ENCODE data around the gene BSND.
"Not testable (repeated sequence)": the region's sequence is repeated elsewhere in the genome, so short reads cannot be mapped to it uniquely, and the experiment has no call there.

Gene BSND

GRCh38 chr1:54995013-54995760 lies 3.5 kb upstream of the BSND start:
- DNase-seq, result no peak

DNA sequence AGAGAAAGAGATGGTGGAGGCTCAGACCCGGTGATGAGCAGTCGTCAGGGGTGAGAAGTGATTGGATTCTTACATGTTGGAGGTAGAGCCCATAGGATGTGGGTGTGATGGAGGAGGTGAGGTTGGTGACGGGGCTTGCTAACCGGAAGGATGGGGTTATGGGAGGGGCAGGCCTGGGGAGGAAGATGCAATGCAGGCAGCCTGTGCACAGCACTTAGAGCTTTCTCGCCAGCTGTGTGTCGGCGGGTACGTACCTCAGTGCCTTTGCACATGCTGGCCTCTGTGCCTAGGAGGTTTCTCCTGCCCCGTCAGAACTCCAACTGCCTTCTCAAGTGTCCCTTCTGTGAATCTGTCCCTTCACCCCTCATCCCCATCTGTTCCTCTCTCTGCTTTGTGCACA lies 2.9 kb upstream of the BSND start:
- DNase-seq, result no peak

DNA sequence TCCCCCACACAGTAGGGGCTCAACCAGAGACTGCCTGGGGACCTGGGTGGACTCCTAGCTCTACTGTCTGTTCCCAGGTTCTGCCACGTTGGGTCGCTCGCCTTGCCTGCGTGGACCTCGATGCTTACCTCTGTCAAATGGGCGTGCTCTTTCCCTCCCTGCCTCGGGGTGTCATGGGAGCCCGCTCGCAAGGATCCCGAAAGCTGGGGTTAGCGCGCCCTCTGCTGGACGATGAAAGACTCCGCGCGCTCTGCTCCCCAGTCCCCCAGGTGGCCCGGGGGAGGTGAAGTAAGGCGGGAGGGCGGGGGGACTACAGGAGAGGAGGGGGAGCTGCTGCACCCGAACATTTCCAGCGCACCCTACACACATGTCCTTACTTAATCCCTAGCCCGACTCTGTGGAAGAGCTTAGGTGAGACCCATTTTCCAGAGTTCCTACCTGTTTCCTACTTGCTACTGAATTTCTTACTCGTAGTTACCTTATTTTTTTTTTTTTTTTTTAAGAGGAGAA lies 2.3 kb upstream of the BSND start:
- DNase-seq, result peak; percentile 85

DNA sequence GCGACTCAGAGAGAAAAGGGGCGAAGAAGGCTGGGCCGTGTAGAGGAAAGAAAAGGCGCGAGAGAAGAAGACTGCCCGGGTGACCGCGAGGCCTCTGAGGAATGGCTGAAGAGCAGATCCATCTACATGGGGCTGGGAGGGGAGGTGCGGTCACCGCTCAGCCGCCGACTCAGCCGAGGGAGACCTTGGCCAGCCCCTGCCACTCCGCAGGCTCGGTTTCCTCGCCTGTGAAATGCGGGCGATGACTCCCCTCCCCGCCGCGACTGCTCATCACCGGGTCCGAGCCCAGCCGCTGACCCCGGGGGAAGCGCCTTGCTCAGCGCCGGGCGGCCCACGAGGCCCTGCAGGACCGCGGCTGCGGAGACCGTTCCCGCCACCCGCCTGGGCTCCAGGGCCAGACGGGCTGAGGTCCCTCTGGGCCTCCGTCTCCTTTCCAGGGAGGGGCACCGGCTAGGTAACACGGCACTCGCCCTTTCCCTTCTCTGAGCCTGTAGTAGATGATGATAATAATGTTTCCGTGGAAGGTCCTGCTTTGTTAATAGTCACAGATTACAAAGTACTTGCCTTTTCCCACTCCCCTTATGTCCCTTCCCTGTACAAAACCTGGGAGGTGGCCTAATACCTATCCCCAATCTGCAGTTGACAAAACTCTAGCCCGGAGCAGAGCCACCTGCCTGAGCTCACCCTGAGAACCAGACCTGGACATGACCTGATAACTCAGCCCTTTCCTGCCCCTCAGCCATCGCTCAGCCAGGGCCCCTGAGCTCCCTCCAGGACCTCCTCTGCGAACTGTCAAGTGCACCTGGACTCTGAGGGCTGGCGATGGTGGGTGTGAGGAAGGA lies 1.6 kb upstream of the BSND start:
- DNase-seq, result no peak

DNA sequence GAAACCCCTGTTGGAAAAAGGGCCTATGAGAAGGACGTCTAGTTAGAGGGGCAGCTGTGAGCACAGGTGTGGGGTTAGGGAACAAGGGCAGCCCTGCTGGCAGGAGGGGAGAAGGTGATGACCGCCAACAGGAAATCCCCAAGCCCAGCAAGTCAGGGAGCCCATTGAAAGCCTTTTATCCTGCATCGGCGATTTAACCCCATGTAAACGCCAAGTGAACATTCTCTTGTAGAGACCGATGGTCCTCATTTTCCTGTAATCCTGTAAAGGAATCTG lies 1.1 kb upstream of the BSND start:
- no peak for DNase-seq

DNA sequence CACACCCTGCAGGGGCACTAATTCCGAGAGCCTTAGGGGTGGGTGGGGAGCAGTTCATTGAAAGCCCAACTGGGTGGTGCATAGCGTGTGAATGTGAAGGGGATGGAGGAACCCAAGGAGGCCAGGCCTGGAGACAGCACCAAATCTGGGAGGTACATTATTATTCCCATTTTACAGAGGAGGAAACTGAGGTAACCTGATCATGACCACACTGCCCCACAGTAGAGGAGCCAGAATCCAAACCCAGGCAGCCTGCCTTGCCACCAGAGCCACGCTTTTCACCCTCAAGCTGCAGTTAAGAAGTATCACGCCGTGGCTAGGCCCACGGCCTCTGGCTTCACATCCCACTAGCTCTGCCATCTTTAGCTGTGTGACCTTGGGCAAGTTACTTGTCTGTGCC lies 633 bp upstream of the BSND start:
- no peak for DNase-seq

- DNase-seq, result no peak
Measured at GRCh38 chr1:55000110-55001085, 1.7 kb downstream of the BSND start.

GRCh38 chr1:55001311-55001710 lies 2.6 kb downstream of the BSND start:
- DNase-seq, result no peak

DNA sequence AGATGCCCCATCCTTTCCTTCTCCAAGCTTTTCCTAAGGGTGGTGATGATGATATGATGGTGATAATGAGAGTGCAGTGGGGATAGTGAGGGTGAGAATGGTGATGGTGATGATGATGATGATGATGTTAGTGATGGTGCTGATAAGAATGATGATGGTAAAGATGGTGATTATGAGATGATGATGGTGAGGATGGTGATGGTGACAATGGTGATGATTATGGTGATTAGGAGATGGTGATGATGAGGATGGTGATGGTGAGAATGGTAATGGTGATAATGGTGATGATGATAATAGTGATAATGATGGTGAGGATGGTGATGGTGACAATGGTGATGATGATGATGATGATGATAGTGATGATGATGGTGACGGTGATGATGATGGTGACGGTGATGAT lies 4.0 kb downstream of the BSND start:
- no peak for DNase-seq

DNA sequence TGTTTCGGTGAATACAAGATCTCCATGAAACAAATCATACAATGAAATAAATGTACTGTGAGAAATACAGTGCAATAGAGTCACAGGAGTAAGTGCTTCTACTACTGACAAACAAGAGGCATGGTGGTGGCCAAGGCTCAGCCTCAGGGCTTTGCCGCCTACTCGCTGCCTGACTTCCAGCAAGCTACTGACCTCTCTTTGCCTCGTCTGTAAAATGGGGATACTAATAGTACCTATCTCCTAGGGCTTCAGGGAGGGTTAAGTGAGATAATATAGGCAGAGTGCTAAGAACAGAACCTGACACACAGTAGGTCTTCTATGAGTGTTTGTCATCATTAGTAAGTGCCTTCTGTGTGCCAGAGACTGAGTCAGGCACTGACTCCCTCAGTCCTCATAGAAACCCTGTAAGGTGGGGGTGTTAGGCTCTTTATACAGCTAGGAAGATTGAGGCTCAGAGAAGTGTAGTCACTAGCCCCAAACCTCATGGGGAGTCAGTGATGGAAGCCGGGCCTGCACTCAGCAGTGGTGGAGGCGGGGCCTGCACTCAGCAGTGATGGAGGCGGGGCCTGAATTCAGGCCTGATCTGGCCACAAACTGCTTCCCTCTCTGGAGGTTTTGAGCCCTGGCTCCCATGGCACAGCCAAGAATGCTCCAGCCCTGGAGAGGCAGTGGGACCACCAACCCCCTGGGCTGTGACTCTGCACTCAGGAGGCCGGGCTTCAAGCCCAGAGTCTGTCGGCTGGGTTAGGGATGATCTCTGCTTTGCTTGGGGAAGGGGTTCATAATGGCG lies 6.8 kb downstream of the BSND start:
- no peak for DNase-seq

DNA sequence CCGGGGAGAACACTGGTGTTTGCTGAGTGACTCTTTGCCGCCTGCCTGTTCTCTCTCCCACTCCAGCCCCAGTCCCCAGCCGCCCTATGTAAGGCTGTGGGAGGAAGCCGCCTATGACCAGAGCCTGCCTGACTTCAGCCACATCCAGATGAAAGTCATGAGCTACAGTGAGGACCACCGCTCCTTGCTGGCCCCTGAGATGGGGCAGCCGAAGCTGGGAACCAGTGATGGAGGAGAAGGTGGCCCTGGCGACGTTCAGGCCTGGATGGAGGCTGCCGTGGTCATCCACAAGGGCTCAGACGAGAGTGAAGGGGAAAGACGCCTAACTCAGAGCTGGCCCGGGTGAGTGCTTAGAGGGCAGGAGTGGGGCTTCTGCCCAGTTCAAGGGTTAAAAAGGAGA lies 8.2 kb downstream of the BSND start:
- no peak for DNase-seq

DNA sequence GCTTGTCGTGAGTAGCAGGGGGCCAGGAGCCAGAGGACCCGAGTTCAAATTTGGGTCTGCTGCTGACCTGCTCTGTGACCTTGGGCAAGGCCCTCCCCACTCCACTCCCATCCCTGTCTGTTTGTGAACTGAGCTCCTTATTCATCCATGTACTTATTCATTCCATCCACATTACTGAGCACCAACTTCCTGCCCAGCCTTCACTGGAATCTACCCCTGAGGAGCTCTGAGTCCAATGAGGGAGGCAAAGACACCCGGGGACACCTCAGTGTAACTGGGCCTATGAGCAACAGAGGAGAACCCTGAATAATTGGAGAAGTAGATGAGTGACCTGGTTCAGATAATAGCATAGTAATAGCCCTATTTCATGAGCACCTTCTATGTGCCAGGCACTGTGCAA lies 8.9 kb downstream of the BSND start:
- no peak for DNase-seq

- DNase-seq, result no peak
Measured at GRCh38 chr1:55010194-55010886, 11.6 kb downstream of the BSND start.

DNA sequence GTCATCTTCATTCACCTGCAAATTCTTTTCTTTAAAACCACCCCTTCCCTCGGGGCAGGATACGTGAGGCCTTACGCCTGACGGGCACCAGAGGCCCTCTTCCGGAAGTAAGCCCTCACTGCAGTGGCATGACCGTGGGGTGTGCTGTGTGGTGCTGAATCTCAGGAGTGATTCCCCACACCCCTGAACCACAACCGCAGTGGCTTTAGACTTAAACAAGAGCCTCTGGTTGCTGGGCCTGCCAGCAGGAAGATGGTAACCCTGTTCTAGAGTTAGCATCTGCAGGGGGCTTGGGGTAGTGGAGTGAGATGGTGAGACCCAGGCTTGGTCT lies 12.1 kb downstream of the BSND start:
- no peak for DNase-seq

- no peak for DNase-seq
Measured at GRCh38 chr1:55012661-55013060, 13.9 kb downstream of the BSND start.

DNA sequence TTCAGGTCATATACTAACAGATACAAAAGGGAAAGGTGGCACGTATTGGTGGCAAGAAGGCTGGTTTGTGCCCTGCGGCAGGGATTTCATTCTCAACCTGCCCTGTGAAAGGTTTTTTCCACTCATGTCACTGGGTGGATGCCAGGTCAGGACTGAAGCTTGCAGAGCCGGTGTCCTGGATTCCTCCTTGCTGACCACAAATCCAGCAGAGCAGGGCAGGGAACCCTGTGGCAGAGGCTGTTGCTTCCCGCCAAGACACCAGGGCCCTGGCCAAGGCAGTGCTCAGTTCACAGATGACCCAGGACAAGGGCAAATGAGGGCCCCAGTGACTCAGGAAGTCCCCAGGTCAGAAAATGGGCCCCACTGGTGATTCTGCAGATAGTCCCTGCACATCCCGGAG lies 16.4 kb downstream of the BSND start:
- DNase-seq, result no peak

DNA sequence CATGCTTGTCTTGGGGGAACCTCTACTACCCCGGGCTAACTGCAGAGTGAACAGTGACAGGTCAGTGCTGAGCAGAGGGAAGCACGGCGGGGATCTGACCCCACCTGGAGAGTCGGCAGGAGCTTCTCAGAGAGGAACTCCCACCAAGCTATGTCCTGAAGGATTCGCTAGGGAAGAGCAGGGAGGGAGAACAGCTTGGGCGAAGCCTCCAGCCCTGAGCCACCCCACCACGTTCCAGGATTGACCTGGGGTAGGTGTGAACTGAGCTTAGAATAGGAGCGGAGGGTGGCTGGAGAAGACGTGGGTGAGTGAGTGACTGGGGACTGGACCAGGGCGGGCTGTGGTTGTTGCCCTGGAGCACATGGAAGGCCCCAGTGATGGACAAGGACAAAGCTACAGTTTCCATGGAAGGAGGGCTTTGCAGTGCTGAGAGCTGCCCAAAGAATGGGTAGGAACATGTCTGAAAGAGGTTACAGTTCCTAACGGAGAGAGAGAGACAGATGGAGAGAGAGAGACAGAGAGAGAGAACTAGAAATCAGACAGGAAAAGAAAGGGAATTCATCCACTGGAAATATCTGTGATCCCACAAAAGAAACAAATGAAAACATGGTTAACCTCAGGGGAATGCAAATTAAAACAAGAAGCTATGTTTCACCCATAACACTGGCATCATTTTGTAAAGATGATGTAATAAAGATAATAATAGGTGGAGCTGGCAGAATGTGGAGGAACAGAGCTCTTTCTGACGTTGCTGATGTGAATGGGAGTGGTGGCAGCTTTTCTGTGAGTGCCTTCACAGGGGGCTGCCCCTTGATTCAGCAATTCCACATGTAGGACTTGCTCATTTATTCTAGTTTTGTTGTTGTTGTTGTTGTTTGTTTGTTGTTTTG lies 17.2 kb downstream of the BSND start:
- DNase-seq, result no peak

DNA sequence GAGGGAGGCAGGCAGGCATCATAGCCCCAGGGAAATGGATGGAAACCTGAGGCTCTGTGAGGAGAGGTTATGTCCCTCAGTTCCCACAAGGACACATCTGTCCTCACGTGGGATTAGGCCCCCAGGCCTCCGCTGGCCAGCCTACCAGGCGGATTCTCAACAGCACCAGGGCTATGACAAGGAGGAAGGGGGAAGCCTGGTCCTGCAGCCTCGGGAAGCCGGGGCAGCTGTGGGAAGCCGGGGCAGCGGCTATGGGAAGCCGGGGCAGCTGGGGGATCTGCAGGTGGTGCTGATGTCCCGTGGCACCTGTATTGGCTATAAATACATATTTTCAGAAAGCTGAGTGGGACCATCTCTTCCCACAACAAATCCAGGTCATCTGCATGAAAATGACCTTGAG lies 19.7 kb downstream of the BSND start:
- no peak for DNase-seq

DNA sequence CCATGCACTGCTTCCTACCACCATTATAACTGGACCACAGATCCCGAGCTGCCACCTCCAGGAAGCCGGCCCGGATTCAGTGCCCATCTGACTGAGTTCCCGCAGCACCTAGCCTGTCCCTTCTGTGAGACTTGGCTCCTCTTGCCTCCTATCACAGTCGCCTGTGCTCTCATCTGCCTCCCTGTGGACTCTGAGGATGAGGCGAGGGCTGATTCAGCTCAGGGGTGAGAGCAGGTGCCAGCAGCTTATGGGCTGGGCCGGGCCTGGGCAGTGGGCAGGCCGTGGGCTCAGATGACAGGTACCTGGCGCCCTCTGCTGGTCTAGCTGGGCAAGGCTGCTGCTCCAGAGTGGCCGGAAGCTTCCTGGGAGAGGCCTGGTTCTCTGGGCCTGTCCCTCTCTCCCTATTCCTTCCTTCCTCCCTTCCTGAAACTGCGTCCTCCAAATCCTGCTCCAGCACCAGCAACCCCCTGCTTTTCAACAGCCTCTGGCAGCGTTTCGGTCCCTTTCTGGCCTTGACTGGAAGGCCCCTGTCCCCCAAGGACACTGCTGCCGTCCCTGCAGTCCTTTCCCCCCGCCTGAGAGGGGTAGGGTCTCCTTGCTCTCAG lies 23.3 kb downstream of the BSND start:
- peak; percentile 93 for DNase-seq

DNA sequence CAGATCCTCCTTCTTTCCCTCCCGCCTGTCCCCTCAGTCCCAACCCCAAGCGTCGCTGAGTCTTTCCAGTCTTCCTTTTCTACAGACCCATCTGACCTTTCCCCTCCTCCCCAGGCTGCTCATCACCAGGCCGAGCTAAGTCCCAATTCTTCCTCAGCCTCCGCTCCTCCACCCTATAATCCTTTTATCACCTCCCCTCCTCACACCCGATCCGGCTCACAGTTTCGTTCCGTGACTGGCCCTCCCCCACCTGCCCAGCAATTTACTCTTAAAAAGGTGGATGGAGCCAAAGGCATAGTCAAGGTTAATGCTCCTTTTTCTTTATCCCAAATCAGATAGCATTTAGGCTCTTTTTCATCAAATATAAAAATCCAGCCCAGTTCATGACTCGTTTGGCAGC lies 25.4 kb downstream of the BSND start:
- not testable (repeated sequence) for DNase-seq
